ENCODE data around the gene ME1. TPM values are rescaled to one million over a fixed set of nuclear protein-coding genes. Genes with fewer than 3 reads are reported as not detected.

ME1 gene
- total RNA-seq, 2 experiments from 2014 or later = not detected

- CTCF ChIA-PET = no interaction called here
- intact Hi-C loops (cut with micrococcal nuclease) = no loop called here
- H3K27ac Mint-ChIP-seq = no peak overlapping the region
Measured at GRCh38 chr6:83167726-83168278, 263.0 kb downstream of the ME1 start.

More at GRCh38 chr6:83167726-83168278, 263.0 kb downstream of the ME1 start:
- Mint-ChIP-seq H3K36me3 (ENCODE audit: low read depth) (peaks cover 15% of the 10 kb centered on the region), H3K4me3 (no peak overlapping the region), H3K4me1 (ENCODE audit: low read depth) (no peaks in the 10 kb centered on the region), H3K9me3 (no peaks in the 10 kb centered on the region), H3K27me3 (ENCODE audit: low read depth) (no peaks in the 10 kb centered on the region)
- DNase-seq = no peak

Other genes with a start within 250 kb of the ME1 start
- 10 to 100 TPM; 17.0 to 19.8 TPM for gene PGM3, start 237.8 kb downstream of the ME1 start, total RNA-seq
- gene RWDD2A, start 237.7 kb downstream of the ME1 start, total RNA-seq = 1 to 10 TPM; 1.4 TPM
- gene PRSS35, start 81.5 kb upstream of the ME1 start, total RNA-seq = not detected

Data from activated naive CD4-positive, alpha-beta T cell treated with anti-CD3 and anti-CD28 coated beads for 36 hours (primary cell).